Fibroblast of skin of abdomen (primary cell): ENCODE measurements around the gene MXRA7.
"Not testable (repeated sequence)": the region's sequence is repeated elsewhere in the genome, so short reads cannot be mapped to it uniquely, and the experiment has no call there.

Source experiments
- DNase-seq: peaks from one replicate; pipeline ENCODE4 v3.0.0-alpha.2; 2013

The MXRA7 gene

DNA sequence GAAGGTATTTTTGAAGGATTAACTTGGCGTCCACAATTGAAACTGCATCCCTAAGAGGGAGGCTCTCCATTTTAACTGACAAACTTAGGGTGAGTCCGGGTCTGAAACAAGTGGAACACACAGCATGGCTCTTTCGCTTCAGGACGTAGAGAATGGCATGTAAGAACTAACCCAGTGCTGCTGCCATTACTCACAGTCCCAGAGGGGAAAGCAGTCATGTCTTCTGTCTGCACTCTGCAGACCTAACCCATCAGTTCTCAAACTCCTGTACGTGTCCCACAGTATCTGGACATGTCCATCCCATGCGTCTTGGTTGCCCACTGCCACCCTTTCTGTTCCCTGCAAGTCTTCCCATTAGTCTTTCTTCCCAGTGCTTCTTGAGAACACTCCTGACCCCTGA is 67.8 kb downstream of the MXRA7 start:
- DNase-seq, result no peak

DNA sequence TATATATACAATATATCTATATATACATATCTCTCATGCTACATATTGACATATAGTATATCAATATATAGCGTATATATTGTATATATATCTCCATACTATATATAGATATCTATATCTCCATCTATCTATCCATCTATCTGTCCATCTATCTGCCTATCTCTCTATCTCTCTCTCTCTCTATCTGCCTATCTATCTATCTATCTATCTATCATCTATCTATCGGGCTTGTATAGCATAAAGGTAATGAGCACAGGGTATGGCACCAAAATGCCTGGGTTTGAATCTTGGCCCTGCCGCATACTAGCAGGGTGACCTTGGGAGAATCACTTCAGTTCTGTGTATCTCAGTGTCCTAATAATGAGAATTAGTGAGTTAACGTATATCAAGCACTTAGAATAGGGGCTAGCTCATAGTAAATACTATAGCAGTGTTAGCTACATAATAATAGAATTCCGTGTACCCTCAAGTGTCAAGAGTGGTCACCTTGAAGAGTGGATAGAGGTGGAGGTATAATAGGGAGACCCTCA is 68.7 kb downstream of the MXRA7 start:
- no peak for DNase-seq

DNA sequence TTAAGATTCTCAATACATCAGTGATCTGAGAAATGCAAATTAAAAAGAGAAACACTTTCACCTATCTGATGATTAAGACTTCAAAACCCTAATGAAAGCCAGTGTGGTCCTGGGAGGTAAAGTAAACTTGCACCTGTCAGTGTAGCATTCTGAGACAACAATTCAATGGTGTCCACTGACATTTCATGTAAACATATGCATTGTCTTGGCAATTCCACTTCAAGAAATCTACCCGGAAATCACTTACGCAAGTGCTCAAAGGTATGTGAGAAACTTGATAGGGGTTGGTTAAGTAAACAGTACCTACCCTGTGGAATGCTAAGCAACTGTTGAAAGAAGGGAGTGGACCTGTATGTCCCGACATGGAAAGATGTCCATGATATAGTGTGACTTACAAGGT is 69.3 kb downstream of the MXRA7 start:
- no peak for DNase-seq

DNA sequence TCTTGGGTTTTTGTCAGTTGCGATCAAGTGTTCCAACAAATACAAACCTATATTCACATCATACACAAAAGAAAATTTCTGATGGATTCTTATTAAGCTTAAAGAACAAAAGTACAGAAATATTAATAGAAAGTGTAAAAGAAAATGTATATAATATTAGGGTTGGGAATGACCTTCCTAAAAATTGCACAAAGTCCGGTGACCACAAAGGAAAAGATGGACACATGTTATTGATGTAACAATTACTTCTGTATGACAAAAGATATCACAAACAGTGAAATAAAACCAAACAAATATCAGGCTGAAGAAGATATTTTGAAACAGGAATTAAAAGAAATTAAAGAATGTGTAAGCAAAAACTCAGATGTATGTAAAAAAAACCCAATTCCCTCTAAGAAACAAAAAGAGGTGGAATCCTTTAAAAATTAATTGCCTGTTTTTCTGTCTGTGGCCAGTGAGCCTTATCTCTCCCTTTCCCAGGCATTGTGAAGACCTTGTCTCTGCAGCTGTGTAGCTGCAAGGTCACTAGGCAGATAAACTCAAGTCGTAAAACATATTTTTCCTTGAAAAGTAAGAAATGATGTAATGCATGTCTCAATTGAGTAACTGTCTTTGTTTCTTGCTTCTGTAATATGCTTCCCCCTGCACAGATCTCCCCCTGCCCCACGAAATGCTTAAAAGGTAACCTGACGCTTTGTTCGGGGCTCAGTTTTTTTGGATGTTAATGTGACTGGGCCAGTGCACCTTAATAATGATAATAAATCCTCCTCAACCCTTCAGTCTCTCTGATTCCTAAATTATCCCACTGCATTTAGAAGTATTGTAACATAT is 70.0 kb downstream of the MXRA7 start:
- no peak for DNase-seq

- DNase-seq, result no peak
Measured at GRCh38 chr17:76638263-76638662, 72.5 kb downstream of the MXRA7 start.

DNA sequence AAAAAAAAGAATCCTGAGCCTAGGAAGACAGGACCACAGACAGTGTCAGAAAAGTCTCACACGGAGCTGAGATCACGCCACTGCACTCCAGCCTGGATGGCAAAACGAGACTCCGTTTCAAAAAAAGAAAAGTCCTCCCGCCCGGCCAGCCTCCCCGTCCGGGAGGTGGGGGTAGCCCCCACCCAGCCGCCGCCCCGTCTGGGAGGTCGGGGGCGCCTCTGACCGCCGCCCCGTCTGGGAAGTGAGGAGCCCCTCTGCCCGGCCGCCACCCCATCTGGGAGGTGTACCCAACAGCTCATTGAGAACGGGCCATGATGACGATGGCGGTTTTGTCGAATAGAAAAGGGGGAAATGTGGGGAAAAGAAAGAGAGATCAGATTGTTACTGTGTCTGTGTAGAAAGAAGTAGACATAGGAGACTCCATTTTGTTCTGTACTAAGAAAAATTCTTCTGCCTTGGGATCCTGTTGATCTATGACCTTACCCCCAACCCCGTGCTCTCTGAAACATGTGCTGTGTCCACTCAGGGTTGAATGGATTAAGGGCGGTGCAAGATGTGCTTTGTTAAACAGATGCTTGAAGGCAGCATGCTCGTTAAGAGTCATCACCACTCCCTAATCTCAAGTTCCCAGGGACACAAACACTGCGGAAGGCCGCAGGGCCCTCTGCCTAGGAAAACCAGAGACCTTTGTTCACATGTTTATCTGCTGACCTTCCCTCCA is 74.1 kb downstream of the MXRA7 start:
- DNase-seq, result not testable (repeated sequence)

GRCh38 chr17:76635659-76636360 is 75.0 kb downstream of the MXRA7 start:
- peak; percentile 53 for DNase-seq

- peak; percentile 18 for DNase-seq
Measured at GRCh38 chr17:76635039-76635438, 75.7 kb downstream of the MXRA7 start.

DNA sequence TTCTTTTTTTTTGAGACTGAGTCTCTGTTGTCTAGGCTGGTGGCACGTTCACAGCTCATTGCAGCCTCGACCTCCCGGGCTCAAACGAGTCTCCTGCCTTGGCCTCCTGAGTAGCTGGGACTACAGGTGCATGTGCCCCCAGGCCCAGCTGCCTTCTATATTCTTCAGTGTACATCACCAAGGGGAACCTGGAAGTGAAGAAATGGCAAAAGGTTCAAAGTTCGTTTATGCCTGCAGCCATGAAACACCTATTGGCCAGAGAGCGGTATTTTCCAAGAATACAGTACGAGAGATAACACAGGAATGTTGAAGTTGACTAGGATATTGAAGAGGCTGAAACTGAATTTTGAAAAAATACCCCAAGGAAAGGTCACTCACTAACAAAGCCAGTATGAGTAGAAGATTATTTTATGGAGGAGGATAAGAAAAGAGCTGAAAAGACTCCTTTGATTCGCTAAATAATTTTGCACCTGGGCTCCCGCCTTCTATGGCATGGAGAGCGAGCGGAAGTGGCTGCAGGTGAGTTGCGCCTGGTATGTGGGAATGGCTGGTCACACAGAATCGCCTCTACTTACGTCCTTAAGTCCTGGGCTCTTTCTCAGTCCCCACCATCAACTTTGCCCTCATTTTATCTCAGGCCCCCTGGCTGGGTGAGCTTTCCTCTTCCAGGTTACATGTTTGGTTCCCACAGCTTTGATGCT is 77.0 kb downstream of the MXRA7 start:
- DNase-seq, result no peak

- DNase-seq, result no peak
Measured at GRCh38 chr17:76631821-76632565, 78.8 kb downstream of the MXRA7 start.

DNA sequence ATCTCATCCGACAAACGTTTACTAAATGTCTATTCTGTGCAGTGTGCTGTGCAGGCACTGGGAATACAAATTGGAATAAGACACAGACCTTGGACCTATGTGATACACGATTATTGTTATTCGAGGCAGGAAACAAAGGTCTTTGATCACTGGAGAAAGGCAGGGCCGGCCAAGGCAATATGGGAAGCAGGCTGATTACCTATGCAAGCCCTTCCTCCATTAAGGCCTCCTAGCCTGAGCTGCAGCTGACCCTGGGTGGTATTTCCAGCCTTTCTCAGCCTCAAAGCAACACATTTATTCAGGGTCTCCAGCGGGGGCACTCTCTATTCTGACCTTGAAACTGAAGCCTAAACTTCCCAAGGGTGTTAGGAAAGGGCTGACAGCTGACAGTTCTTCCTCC is 80.6 kb downstream of the MXRA7 start:
- no peak for DNase-seq
